Measurements from ENCODE around the gene SFMBT1. TPM values are rescaled to one million over a fixed set of nuclear protein-coding genes. Genes with fewer than 3 reads are reported as not detected.

SFMBT1 gene
- total and polyA plus RNA-seq, 2 of the 4 experiments (the other 2 are of a cell fraction): 1.0 to 1.8 TPM

GRCh38 chr3:53040351-53040820 lies 5.5 kb downstream of the SFMBT1 start:
- no peak overlapping the region for H3K18ac ChIP-seq (ENCODE audit: low read depth, low read length)
- H3K36me3 ChIP-seq (ENCODE audit: control insufficient read depth, insufficient read depth, low read length): no peaks in the 10 kb centered on the region
- no peaks in the 10 kb centered on the region; the same call in 1 of the 2 replicates for H3K27me3 ChIP-seq (ENCODE audit: control insufficient read depth, insufficient read depth, low read length)
- no peak overlapping the region for H4K91ac ChIP-seq (ENCODE audit: insufficient read depth, low read depth, low read length)
- H3K4me2 ChIP-seq (ENCODE audit: low read depth, low read length): no peak overlapping the region
- H2AK5ac ChIP-seq (ENCODE audit: low read depth, low read length): no peak overlapping the region
- H3K9ac ChIP-seq (ENCODE audit: low read depth, low read length): no peak overlapping the region
- CTCF ChIA-PET: no interaction called here
- no peaks in the 10 kb centered on the region for H3K9me1 ChIP-seq (ENCODE audit: insufficient read depth, low read length)
- H2AK9ac ChIP-seq (replicated peaks; ENCODE audit: low read depth, low read length, poor library complexity): no peak overlapping the region
- no peak overlapping the region for H4K5ac ChIP-seq (ENCODE audit: low read depth, low read length)
- H3K56ac ChIP-seq (ENCODE audit: extremely low read depth, insufficient read depth, low read length): no peak overlapping the region
- no peak overlapping the region for H3K14ac ChIP-seq (replicated peaks; ENCODE audit: low read depth, low read length)
- TF ChIP-seq POLR2A (IDR thresholded peaks at IDR 0.05; ENCODE audit: low read depth, low read length): no peak
- no peak for TF ChIP-seq CEBPB (IDR thresholded peaks at IDR 0.05; ENCODE audit: low read depth, low read length)
- TF ChIP-seq FOS (IDR thresholded peaks at IDR 0.05; ENCODE audit: low read depth, low read length): no peak
- no peak for TF ChIP-seq MAFK (IDR thresholded peaks at IDR 0.05; ENCODE audit: low read depth, low read length)
- TF ChIP-seq CTCF (conservative IDR thresholded peaks at IDR 0.05; ENCODE audit: low read depth, low read length): no peak
- no peak for TF ChIP-seq ELK1 (IDR thresholded peaks at IDR 0.05; ENCODE audit: borderline replicate concordance, low read depth, low read length)
- no peak for TF ChIP-seq USF2 (IDR thresholded peaks at IDR 0.05; ENCODE audit: low read depth, low read length)
- no peak for TF ChIP-seq NFE2L2 (IDR thresholded peaks at IDR 0.05; ENCODE audit: low read depth, low read length)
- TF ChIP-seq SMC3 (IDR thresholded peaks at IDR 0.05; ENCODE audit: low read depth, low read length): no peak
- no peak for TF ChIP-seq RAD21 (IDR thresholded peaks at IDR 0.05; ENCODE audit: low read length)
- TF ChIP-seq CHD1 (IDR thresholded peaks at IDR 0.05; ENCODE audit: low read depth, low read length): no peak
- TF ChIP-seq RCOR1 (IDR thresholded peaks at IDR 0.05; ENCODE audit: insufficient replicate concordance, low read length): no peak
- TF ChIP-seq MAZ (IDR thresholded peaks at IDR 0.05; ENCODE audit: borderline replicate concordance, low read depth, low read length): no peak
- TF ChIP-seq BHLHE40 (IDR thresholded peaks at IDR 0.05; ENCODE audit: low read depth, low read length): no peak
- TF ChIP-seq RFX5 (IDR thresholded peaks at IDR 0.05; ENCODE audit: low read depth, low read length): no peak
- no peak for TF ChIP-seq MXI1 (IDR thresholded peaks at IDR 0.05; ENCODE audit: borderline replicate concordance, low read depth, low read length)
- H2BK20ac ChIP-seq (ENCODE audit: low read depth, low read length): no peak overlapping the region
- dilution Hi-C loops (cut with HindIII; ENCODE audit: low sequenced_read_pairs, unreplicated experiment): no loop called here
- H3K27ac ChIP-seq (ENCODE audit: insufficient read depth, low read length): no peak overlapping the region
- no peak for ATAC-seq (ENCODE audit: low read depth)
- no peak overlapping the region for H4K8ac ChIP-seq (ENCODE audit: low read depth in 2 of 2, low read length in 2 of 2)
- H3K23ac ChIP-seq (ENCODE audit: low read depth, low read length): no peak overlapping the region; the same call in 1 of the 2 replicates
- DNase-seq: peak; percentile 18
- intact Hi-C loops (cut with micrococcal nuclease): no loop called here
- H4K20me1 ChIP-seq (ENCODE audit: insufficient read depth, low read length): no peaks in the 10 kb centered on the region; the same call in 1 of the 2 replicates
- H3K4ac ChIP-seq (ENCODE audit: low read depth, low read length): no peak overlapping the region
- no peaks in the 10 kb centered on the region for H3K9me3 ChIP-seq (ENCODE audit: control insufficient read depth, insufficient read depth, low read length)
- no peak overlapping the region for H3K4me3 ChIP-seq (ENCODE audit: insufficient read depth, low read depth, low read length)
- H2BK120ac ChIP-seq (ENCODE audit: low read depth, low read length): no peak overlapping the region
- in situ Hi-C loops (cut with MboI; ENCODE audit: low sequenced_read_pairs): no loop called here
- POLR2A ChIA-PET (ENCODE audit: unreplicated experiment): no interaction called here
- H3K79me1 ChIP-seq (ENCODE audit: low read depth in 1 of 2, low read length in 2 of 2): peaks cover 10% of the 10 kb centered on the region in 2 experiments; a peak in 2 of 4 replicates
- no peaks in the 10 kb centered on the region for H3K4me1 ChIP-seq (ENCODE audit: control insufficient read depth, insufficient read depth, low read length)
- no TSS peak for BruUV-seq (replicated peaks)
- H2BK5ac ChIP-seq (ENCODE audit: low read depth, low read length, poor library complexity, severe bottlenecking): no peak overlapping the region
- H2BK15ac ChIP-seq (ENCODE audit: low read depth, low read length): no peak overlapping the region
- no peak overlapping the region for H2AFZ ChIP-seq (replicated peaks; ENCODE audit: low read length, poor library complexity)

Measured in IMR-90 (cell line).